H9 (cell line): ENCODE data around the gene FBXW9. TPM values are rescaled to one million over a fixed set of nuclear protein-coding genes. Genes with fewer than 3 reads are reported as not detected.

ENCODE experiments used
- DNase-seq: peaks from one replicate; pipeline ENCODE4 v3.0.0-alpha.2; 2017
- H2AFZ ChIP-seq: one replicate; pipeline ENCODE4 v1.6.1; 2013; ENCODE audit warnings: mild to moderate bottlenecking, low read length, control low read depth, moderate library complexity
- H2AK5ac ChIP-seq: 2 replicates; pipeline ENCODE4 v1.6.1; 2013; ENCODE audit warnings: low read length, control low read depth, mixed read lengths; ENCODE audit not compliant: insufficient read length
- H2BK120ac ChIP-seq: one replicate; pipeline ENCODE4 v1.6.1; 2013; ENCODE audit warnings: low read depth, mild to moderate bottlenecking, low read length, control low read depth, inconsistent platforms; ENCODE audit not compliant: poor library complexity, severe bottlenecking
- H2BK12ac ChIP-seq: 2 replicates; pipeline ENCODE4 v1.6.1; 2013; ENCODE audit warnings: low read length, control low read depth, mixed read lengths, low read depth; ENCODE audit not compliant: insufficient read length
- H2BK15ac ChIP-seq: 2 replicates; pipeline ENCODE4 v1.6.1; 2013; ENCODE audit warnings: low read depth, low read length, control low read depth
- H2BK20ac ChIP-seq: one replicate; pipeline ENCODE4 v1.6.1; 2013; ENCODE audit warnings: low read depth, mild to moderate bottlenecking, low read length, control low read depth, inconsistent platforms; ENCODE audit not compliant: poor library complexity, severe bottlenecking
- H2BK5ac ChIP-seq: 2 replicates; pipeline ENCODE4 v1.6.1; 2013; ENCODE audit warnings: low read length, control low read depth, mixed read lengths; ENCODE audit not compliant: insufficient read length
- H3K14ac ChIP-seq: 2 replicates; pipeline ENCODE4 v1.6.1; 2013; ENCODE audit warnings: low read length, control low read depth; ENCODE audit not compliant: insufficient read depth
- H3K18ac ChIP-seq: 2 replicates; pipeline ENCODE4 v1.6.1; 2013; ENCODE audit warnings: low read depth, mild to moderate bottlenecking, mixed read lengths, low read length, control low read depth; ENCODE audit not compliant: insufficient read length
- H3K23ac ChIP-seq: 2 replicates; pipeline ENCODE4 v1.6.1; 2013; ENCODE audit warnings: low read length, control low read depth, mixed read lengths, low read depth; ENCODE audit not compliant: insufficient read length
- H3K23me2 ChIP-seq: 2 replicates; pipeline ENCODE4 v1.6.1; 2013; ENCODE audit warnings: low read depth, mild to moderate bottlenecking, mixed read lengths, low read length, control low read depth; ENCODE audit not compliant: insufficient read length, poor library complexity, severe bottlenecking
- H3K27ac ChIP-seq: 2 replicates; pipeline ENCODE4 v1.5.1; 2013; ENCODE audit warnings: low read length, control low read depth, mixed read lengths, low read depth; ENCODE audit not compliant: insufficient read length
- H3K27me3 ChIP-seq: 2 replicates; pipeline ENCODE4 v1.6.1; 2013; ENCODE audit warnings: low read length, control low read depth, inconsistent platforms; ENCODE audit not compliant: insufficient read depth
- H3K4ac ChIP-seq: 2 replicates; pipeline ENCODE4 v1.6.1; 2013; ENCODE audit warnings: low read depth, mild to moderate bottlenecking, control low read depth, inconsistent platforms, low read length, moderate library complexity
- H3K4me1 ChIP-seq: 2 replicates; pipeline ENCODE4 v1.6.1; 2013; ENCODE audit warnings: low read length, control low read depth, inconsistent platforms; ENCODE audit not compliant: insufficient read depth
- H3K4me2 ChIP-seq: 2 replicates; pipeline ENCODE4 v1.6.1; 2013; ENCODE audit warnings: low read length, control low read depth, mixed read lengths; ENCODE audit not compliant: insufficient read length, insufficient read depth
- H3K56ac ChIP-seq: 2 replicates; pipeline ENCODE4 v1.6.1; 2013; ENCODE audit warnings: low read depth, mild to moderate bottlenecking, mixed read lengths, low read length, control low read depth; ENCODE audit not compliant: insufficient read length
- H3K79me1 ChIP-seq: 2 replicates; pipeline ENCODE4 v1.6.1; 2013; ENCODE audit warnings: low read depth, mild to moderate bottlenecking, moderate library complexity, low read length, control low read depth, inconsistent platforms; ENCODE audit not compliant: insufficient read depth, poor library complexity, severe bottlenecking
- H3K79me2 ChIP-seq: 2 replicates; pipeline ENCODE4 v1.6.1; 2013; ENCODE audit warnings: low read length, control low read depth, inconsistent platforms; ENCODE audit not compliant: insufficient read depth
- H3K9ac ChIP-seq: 2 replicates; pipeline ENCODE4 v1.6.1; 2013; ENCODE audit warnings: low read length, control low read depth, mixed read lengths; ENCODE audit not compliant: insufficient read length; ENCODE audit errors: extremely low read depth
- H3K9me3 ChIP-seq: one replicate; pipeline ENCODE4 v1.6.1; 2013; ENCODE audit warnings: low read depth, low read length, inconsistent platforms; ENCODE audit not compliant: control insufficient read depth
- H3T11ph ChIP-seq: one replicate; pipeline ENCODE4 v1.6.1; 2013; ENCODE audit warnings: mild to moderate bottlenecking, low read length, control low read depth, inconsistent platforms
- H4K20me1 ChIP-seq: one replicate; pipeline ENCODE4 v1.6.1; 2013; ENCODE audit not compliant: control insufficient read depth, insufficient read length, insufficient read depth
- H4K5ac ChIP-seq: 2 replicates; pipeline ENCODE4 v1.6.1; 2013; ENCODE audit warnings: low read depth, mild to moderate bottlenecking, mixed read lengths, low read length, control low read depth; ENCODE audit not compliant: insufficient read length
- H4K8ac ChIP-seq: replicated peaks from 2 replicates; pipeline ENCODE4 v1.6.1; 2013; ENCODE audit warnings: low read length, control low read depth, mixed read lengths, low read depth; ENCODE audit not compliant: insufficient read length
- H4K91ac ChIP-seq: 2 replicates; pipeline ENCODE4 v1.6.1; 2013; ENCODE audit warnings: low read depth, mild to moderate bottlenecking, moderate library complexity, mixed read lengths, low read length, control low read depth; ENCODE audit not compliant: insufficient read length
- H3K27ac Mint-ChIP-seq, 3 experiments: 2 replicates in 2 of 3; 3 replicates in 1 of 3; pipeline ENCODE4 v1.8.0; 2020 to 2021; ENCODE audit warnings: mixed read lengths in 3 of 3, mild to moderate bottlenecking in 1 of 3, moderate library complexity in 1 of 3
- H3K27me3 Mint-ChIP-seq: 2 replicates; pipeline ENCODE4 v1.8.0; 2021; ENCODE audit warnings: low read depth, mild to moderate bottlenecking, moderate library complexity, mixed read lengths
- H3K36me3 Mint-ChIP-seq, 3 experiments: 2 replicates in 2 of 3; 3 replicates in 1 of 3; pipeline ENCODE4 v1.8.0; 2020 to 2021; ENCODE audit warnings: low read depth in 3 of 3, mixed read lengths in 3 of 3; ENCODE audit not compliant: insufficient read depth in 1 of 3
- H3K4me1 Mint-ChIP-seq, 2 experiments: 2 replicates each; pipeline ENCODE4 v1.8.0; 2020; ENCODE audit warnings: mixed read lengths in 2 of 2
- H3K4me3 Mint-ChIP-seq, 2 experiments: 2 replicates in 1 of 2; 3 replicates in 1 of 2; pipeline ENCODE4 v1.8.0; 2020 to 2021; ENCODE audit warnings: mild to moderate bottlenecking in 2 of 2, mixed read lengths in 2 of 2, moderate library complexity in 1 of 2
- H3K9me3 Mint-ChIP-seq, 2 experiments: 2 replicates in 1 of 2; 3 replicates in 1 of 2; pipeline ENCODE4 v1.8.0; 2020; ENCODE audit warnings: mild to moderate bottlenecking in 2 of 2, mixed read lengths in 2 of 2, moderate library complexity in 1 of 2
- CTCF ChIP-seq: fragments of 200-600 bp; sonication (generic); conservative IDR thresholded peaks from 3 replicates; pipeline ENCODE4 v1.8.0; 2021; ENCODE audit warnings: antibody characterized with exemption, mild to moderate bottlenecking
- WGBS: extraction: QIAGEN DNeasy Blood & Tissue Kit; methylation state at CpG from one replicate; pipeline ENCODE4 v1.1.7; 2013; ENCODE audit warnings: missing lambda C conversion rate, low lambda C conversion rate, mixed read lengths; ENCODE audit not compliant: insufficient read length; ENCODE audit errors: extremely low coverage; 5-methylcytosine and 5-hydroxymethylcytosine counted together
- total RNA-seq: library from RNA; stranded (reverse); gene quantifications from 2 replicates; pipeline ENCODE4 v1.2.1, GENCODE V29; 2021

Gene FBXW9
- total RNA-seq, 1 experiment from 2014 or later: 11.7 TPM

DNA sequence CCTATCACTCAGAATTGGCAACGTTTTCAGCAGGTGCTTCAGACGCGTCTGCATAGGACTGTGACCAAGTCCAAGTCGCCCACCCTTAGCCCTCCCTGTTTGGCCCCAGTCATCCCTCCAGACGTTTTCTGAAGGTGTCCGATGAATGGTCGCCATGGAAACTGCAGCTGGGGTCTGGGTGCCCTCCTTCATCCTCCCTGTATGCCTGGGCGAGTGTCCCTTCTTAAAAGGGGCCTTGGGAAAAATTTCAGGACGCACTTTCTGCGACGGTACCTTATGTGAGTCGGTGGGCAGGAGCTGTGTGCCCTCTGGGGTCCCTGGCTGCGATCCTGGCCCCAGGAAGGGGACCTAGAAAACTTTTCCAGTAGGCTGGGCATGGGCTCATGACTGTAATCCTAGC is 55.0 kb downstream of the FBXW9 start:
- Histone ChIP-seq H2AFZ (no peak overlapping the region), H4K20me1 (no peaks in the 10 kb centered on the region), H3K4ac (no peak overlapping the region), H3K27me3 (no peaks in the 10 kb centered on the region), H3T11ph (no peak overlapping the region), H3K23me2 (peaks cover 4% of the 10 kb centered on the region), H2BK12ac (no peak overlapping the region), H3K9ac (no peak overlapping the region), H2BK15ac (no peak overlapping the region), H3K14ac (no peak overlapping the region), H3K9me3 (no peaks in the 10 kb centered on the region), H2BK20ac (no peak overlapping the region), H2BK5ac (no peak overlapping the region), H4K91ac (no peak overlapping the region), H2AK5ac (no peak overlapping the region), H3K4me1 (no peaks in the 10 kb centered on the region), H4K5ac (no peak overlapping the region), H4K8ac (no peak overlapping the region), H3K27ac (no peak overlapping the region), H3K23ac (no peak overlapping the region), H2BK120ac (no peak overlapping the region), H3K56ac (no peak overlapping the region), H3K4me2 (no peak overlapping the region), H3K79me1 (no peaks in the 10 kb centered on the region), H3K18ac (no peak overlapping the region), H3K79me2 (no peaks in the 10 kb centered on the region)
- Mint-ChIP-seq H3K4me1 (peaks cover 2 to 3% of the 10 kb centered on the region in 2 experiments; a peak in 1 of 4 replicates), H3K27me3 (peaks cover 12% of the 10 kb centered on the region), H3K9me3 (peaks cover 3 to 4% of the 10 kb centered on the region in 2 experiments; a peak in 3 of 5 replicates), H3K27ac (no peak overlapping the region), H3K36me3 (peaks cover 2 to 4% (median 2%) of the 10 kb centered on the region in 3 experiments; a peak in 2 of 7 replicates), H3K4me3 (no peak overlapping the region)
- TF ChIP-seq CTCF: no peak
- no CpG with 5 or more reads among the region's 13 CpGs for WGBS
- DNase-seq: no peak
